ENCODE data around the gene C2CD4D.
"Not testable (repeated sequence)": the region's sequence is repeated elsewhere in the genome, so short reads cannot be mapped to it uniquely, and the experiment has no call there.

GRCh38 chr1:151883898-151884297 lies 44.3 kb upstream of the C2CD4D start:
- TF ChIP-seq, protein P1, sequence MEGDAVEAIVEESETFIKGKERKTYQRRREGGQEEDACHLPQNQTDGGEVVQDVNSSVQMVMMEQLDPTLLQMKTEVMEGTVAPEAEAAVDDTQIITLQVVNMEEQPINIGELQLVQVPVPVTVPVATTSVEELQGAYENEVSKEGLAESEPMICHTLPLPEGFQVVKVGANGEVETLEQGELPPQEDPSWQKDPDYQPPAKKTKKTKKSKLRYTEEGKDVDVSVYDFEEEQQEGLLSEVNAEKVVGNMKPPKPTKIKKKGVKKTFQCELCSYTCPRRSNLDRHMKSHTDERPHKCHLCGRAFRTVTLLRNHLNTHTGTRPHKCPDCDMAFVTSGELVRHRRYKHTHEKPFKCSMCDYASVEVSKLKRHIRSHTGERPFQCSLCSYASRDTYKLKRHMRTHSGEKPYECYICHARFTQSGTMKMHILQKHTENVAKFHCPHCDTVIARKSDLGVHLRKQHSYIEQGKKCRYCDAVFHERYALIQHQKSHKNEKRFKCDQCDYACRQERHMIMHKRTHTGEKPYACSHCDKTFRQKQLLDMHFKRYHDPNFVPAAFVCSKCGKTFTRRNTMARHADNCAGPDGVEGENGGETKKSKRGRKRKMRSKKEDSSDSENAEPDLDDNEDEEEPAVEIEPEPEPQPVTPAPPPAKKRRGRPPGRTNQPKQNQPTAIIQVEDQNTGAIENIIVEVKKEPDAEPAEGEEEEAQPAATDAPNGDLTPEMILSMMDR (conservative IDR thresholded peaks at IDR 0.05; ENCODE audit: low read depth, low read length): not testable (repeated sequence)
- not testable (repeated sequence) for TF ChIP-seq EZH2 (IDR thresholded peaks at IDR 0.05; ENCODE audit: borderline replicate concordance, low read depth, low read length, poor library complexity, severe bottlenecking)
